ENCODE data around the gene ZSWIM8.
"Not testable (repeated sequence)": the region's sequence is repeated elsewhere in the genome, so short reads cannot be mapped to it uniquely, and the experiment has no call there.

DNA sequence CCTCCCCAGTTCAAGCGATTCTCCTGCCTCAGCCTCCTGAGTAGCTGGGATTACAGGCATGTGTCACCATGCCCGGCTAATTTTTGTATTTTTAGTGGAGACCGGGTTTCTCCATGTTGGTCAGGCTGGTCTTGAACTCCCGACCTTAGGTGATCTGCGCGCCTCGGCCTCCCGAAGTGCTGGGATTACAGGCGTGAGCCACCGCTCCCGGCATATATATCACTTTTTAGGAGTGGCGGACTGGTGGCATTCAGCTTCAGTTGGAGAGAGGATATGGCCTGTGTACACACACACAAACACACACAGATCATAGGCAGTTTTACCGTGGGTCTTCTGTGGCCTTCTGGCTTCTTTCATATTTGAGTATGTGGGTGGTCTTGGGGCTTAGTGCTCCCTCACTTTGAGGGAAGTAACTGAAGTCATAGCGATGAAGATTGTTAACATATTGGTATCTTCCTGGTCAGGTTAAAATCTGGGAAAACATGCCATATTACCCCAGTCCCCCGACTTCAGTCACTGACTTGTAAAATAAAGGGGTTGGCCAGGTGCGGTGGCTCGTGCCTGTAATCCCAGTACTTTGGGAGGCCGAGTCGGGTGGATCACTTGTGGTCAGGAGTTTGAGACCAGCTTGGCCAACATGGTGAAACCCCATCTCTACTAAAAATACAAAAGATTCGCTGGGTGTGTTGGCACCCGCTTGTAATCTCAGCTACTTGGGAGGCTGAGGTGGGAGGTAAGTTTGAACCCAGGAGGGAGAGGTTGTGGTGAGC, 1.8 kb downstream of the ZSWIM8 start:
- TF ChIP-seq, protein P1, sequence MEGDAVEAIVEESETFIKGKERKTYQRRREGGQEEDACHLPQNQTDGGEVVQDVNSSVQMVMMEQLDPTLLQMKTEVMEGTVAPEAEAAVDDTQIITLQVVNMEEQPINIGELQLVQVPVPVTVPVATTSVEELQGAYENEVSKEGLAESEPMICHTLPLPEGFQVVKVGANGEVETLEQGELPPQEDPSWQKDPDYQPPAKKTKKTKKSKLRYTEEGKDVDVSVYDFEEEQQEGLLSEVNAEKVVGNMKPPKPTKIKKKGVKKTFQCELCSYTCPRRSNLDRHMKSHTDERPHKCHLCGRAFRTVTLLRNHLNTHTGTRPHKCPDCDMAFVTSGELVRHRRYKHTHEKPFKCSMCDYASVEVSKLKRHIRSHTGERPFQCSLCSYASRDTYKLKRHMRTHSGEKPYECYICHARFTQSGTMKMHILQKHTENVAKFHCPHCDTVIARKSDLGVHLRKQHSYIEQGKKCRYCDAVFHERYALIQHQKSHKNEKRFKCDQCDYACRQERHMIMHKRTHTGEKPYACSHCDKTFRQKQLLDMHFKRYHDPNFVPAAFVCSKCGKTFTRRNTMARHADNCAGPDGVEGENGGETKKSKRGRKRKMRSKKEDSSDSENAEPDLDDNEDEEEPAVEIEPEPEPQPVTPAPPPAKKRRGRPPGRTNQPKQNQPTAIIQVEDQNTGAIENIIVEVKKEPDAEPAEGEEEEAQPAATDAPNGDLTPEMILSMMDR (IDR thresholded peaks at IDR 0.05), result not testable (repeated sequence)
- TF ChIP-seq POLR2A (IDR thresholded peaks at IDR 0.05), result not testable (repeated sequence)
